H1 (cell line): Measurements from ENCODE around the gene STX10.

Experiments used
- CHD2 ChIP-seq: IDR thresholded peaks from 2 replicates; pipeline ENCODE4 v1.6.1; 2012; ENCODE audit warnings: low read length, improper control_type of control experiment
- EGR1 ChIP-seq: IDR thresholded peaks from 2 replicates; pipeline ENCODE4 v1.6.1; 2011; ENCODE audit warnings: low read depth, low read length, borderline replicate concordance
- GABPA ChIP-seq: IDR thresholded peaks from 2 replicates; pipeline ENCODE4 v1.6.1; 2011; ENCODE audit warnings: mild to moderate bottlenecking, low read length, moderate library complexity, borderline replicate concordance; ENCODE audit not compliant: insufficient read depth
- HDAC2 ChIP-seq, 2 experiments: fragments of 300-600 bp in 1 of 2; sonication (generic) in 1 of 2; IDR thresholded peaks; 2 replicates each; pipeline ENCODE4 v1.6.1; 2011 to 2012; ENCODE audit warnings: low read depth in 2 of 2, low read length in 2 of 2, mild to moderate bottlenecking in 2 of 2, moderate library complexity in 2 of 2, borderline replicate concordance in 1 of 2, inconsistent platforms in 1 of 2
- POLR2A ChIP-seq, 2 experiments: IDR thresholded peaks; 1 replicate in 1 of 2; 2 replicates in 1 of 2; pipeline ENCODE4 v1.6.1; 2011; ENCODE audit warnings: low read depth in 2 of 2, low read length in 2 of 2, mild to moderate bottlenecking in 2 of 2; ENCODE audit errors: control extremely low read depth in 1 of 2
- POLR2AphosphoS5 ChIP-seq: IDR thresholded peaks from 2 replicates; pipeline ENCODE4 v1.6.1; 2011; ENCODE audit warnings: low read depth, low read length
- RFX5 ChIP-seq: IDR thresholded peaks from 2 replicates; pipeline ENCODE4 v1.6.1; 2011; ENCODE audit warnings: low read depth, low read length, improper control_type of control experiment, borderline replicate concordance
- YY1 ChIP-seq: IDR thresholded peaks from 2 replicates; pipeline ENCODE4 v1.6.1; 2011; ENCODE audit warnings: low read depth, mild to moderate bottlenecking, low read length
- TF ChIP-seq, protein P1 (sequence below), 3 experiments: IDR thresholded peaks; 1 replicate in 2 of 3; 2 replicates in 1 of 3; pipeline versions ENCODE4 v1.5.1 to v1.6.1; 2011; ENCODE audit warnings: low read length in 3 of 3, mild to moderate bottlenecking in 3 of 3, inconsistent platforms in 2 of 3, low read depth in 1 of 3, moderate library complexity in 1 of 3; ENCODE audit not compliant: insufficient read depth in 1 of 3; ENCODE audit errors: control extremely low read depth in 1 of 3

GRCh38 chr19:13119627-13120026, 30.5 kb downstream of the STX10 start:
- TF ChIP-seq, protein P1, sequence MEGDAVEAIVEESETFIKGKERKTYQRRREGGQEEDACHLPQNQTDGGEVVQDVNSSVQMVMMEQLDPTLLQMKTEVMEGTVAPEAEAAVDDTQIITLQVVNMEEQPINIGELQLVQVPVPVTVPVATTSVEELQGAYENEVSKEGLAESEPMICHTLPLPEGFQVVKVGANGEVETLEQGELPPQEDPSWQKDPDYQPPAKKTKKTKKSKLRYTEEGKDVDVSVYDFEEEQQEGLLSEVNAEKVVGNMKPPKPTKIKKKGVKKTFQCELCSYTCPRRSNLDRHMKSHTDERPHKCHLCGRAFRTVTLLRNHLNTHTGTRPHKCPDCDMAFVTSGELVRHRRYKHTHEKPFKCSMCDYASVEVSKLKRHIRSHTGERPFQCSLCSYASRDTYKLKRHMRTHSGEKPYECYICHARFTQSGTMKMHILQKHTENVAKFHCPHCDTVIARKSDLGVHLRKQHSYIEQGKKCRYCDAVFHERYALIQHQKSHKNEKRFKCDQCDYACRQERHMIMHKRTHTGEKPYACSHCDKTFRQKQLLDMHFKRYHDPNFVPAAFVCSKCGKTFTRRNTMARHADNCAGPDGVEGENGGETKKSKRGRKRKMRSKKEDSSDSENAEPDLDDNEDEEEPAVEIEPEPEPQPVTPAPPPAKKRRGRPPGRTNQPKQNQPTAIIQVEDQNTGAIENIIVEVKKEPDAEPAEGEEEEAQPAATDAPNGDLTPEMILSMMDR (IDR thresholded peaks at IDR 0.05; ENCODE audit: control extremely low read depth in 1 of 3, insufficient read depth in 1 of 3, low read depth in 1 of 3, low read length in 3 of 3), result no peak
- TF ChIP-seq CHD2 (no peak), POLR2A (IDR thresholded peaks at IDR 0.05; ENCODE audit: control extremely low read depth in 1 of 2, low read depth in 2 of 2, low read length in 2 of 2) (no peak), POLR2AphosphoS5 (peak; percentile 16; the same call in 1 of the 2 replicates), HDAC2 (IDR thresholded peaks at IDR 0.05; ENCODE audit: borderline replicate concordance in 1 of 2, low read depth in 2 of 2, low read length in 2 of 2) (no peak), GABPA (no peak), RFX5 (no peak), EGR1 (no peak), YY1 (no peak)
